PC-3 (cell line): ENCODE measurements around the gene PRXL2A. TPM values are rescaled to one million over a fixed set of nuclear protein-coding genes. Genes with fewer than 3 reads are reported as not detected.

Source experiments
- ATAC-seq: fragments of 200-7000 bp; cut with Tn5 transposase; 2 replicates; pipeline ENCODE4 v1.9.1; 2020; ENCODE audit warnings: mild to moderate bottlenecking, moderate library complexity
- BruUV-seq: library from RNA; stranded (reverse); fragments of 400-500 nt; replicated peaks from 2 replicates; lab custom pipeline; 2021; lab: Mats Ljungman, UMichigan
- CTCF ChIA-PET: fragments of 300-600 bp; sonication (Branson Sonifier 250); formaldehyde crosslinking; loops from one replicate; lab custom pipeline; 2022; ENCODE audit warnings: antibody characterized with exemption; lab: Charles Lee
- POLR2A ChIA-PET: fragments of 300-600 bp; sonication (Branson Sonifier 250); formaldehyde crosslinking; loops from one replicate; lab custom pipeline; 2022; ENCODE audit warnings: antibody characterized with exemption; ENCODE audit not compliant: unreplicated experiment; lab: Charles Lee
- DNase-seq: peaks from one replicate; pipeline ENCODE4 v3.0.0-alpha.2; 2015
- H2AFZ ChIP-seq: fragments of 300-600 bp; sonication (generic); 2 replicates; pipeline ENCODE4 v1.6.0; 2016; ENCODE audit warnings: antibody characterized with exemption, low read length
- H3F3A ChIP-seq: fragments of 300-600 bp; sonication (generic); one replicate; pipeline ENCODE4 v1.6.0; 2017; ENCODE audit warnings: antibody characterized with exemption, low read length, control low read depth, mild to moderate bottlenecking; ENCODE audit not compliant: unreplicated experiment
- H3K27ac ChIP-seq: fragments of 300-600 bp; sonication (generic); 2 replicates; pipeline ENCODE4 v1.5.1; 2016; ENCODE audit warnings: mild to moderate bottlenecking, low read length
- H3K27me3 ChIP-seq: fragments of 300-600 bp; sonication (generic); 2 replicates; pipeline ENCODE4 v1.6.1; 2016; ENCODE audit warnings: low read length, mixed read lengths
- H3K36me3 ChIP-seq: fragments of 300-600 bp; sonication (generic); 2 replicates; pipeline ENCODE4 v1.6.1; 2016; ENCODE audit warnings: low read depth, mixed run types, low read length, mixed read lengths
- H3K4me1 ChIP-seq: fragments of 300-600 bp; sonication (generic); 2 replicates; pipeline ENCODE4 v1.5.1; 2016; ENCODE audit warnings: low read length; ENCODE audit not compliant: insufficient read depth
- H3K4me2 ChIP-seq: fragments of 300-600 bp; sonication (generic); 2 replicates; pipeline ENCODE4 v1.6.0; 2016; ENCODE audit warnings: low read length
- H3K4me3 ChIP-seq: fragments of 300-600 bp; sonication (generic); 2 replicates; pipeline ENCODE4 v1.5.1; 2016; ENCODE audit warnings: mild to moderate bottlenecking, low read length, mixed read lengths
- H3K79me2 ChIP-seq: fragments of 300-600 bp; sonication (generic); 2 replicates; pipeline ENCODE4 v1.6.1; 2017; ENCODE audit warnings: low read length, mixed read lengths
- H3K9ac ChIP-seq: fragments of 300-600 bp; sonication (generic); 2 replicates; pipeline ENCODE4 v1.6.0; 2016; ENCODE audit warnings: mild to moderate bottlenecking, low read length
- H3K9me2 ChIP-seq: fragments of 300-600 bp; sonication (generic); replicated peaks from 2 replicates; pipeline ENCODE4 v1.6.1; 2016; ENCODE audit warnings: mixed run types, low read length, mixed read lengths
- H3K9me3 ChIP-seq: fragments of 300-600 bp; sonication (generic); 2 replicates; pipeline ENCODE4 v1.6.1; 2016; ENCODE audit warnings: low read length, mixed read lengths
- H4K20me1 ChIP-seq: fragments of 300-600 bp; sonication (generic); 2 replicates; pipeline ENCODE4 v1.6.1; 2016; ENCODE audit warnings: low read length, mixed read lengths
- EZH2 ChIP-seq: fragments of 300-600 bp; sonication (generic); IDR thresholded peaks from one replicate; pipeline ENCODE4 v1.6.1; 2017; ENCODE audit warnings: antibody characterized with exemption, mild to moderate bottlenecking, low read length; ENCODE audit not compliant: unreplicated experiment
- EZH2phosphoT487 ChIP-seq: fragments of 300-600 bp; sonication (generic); IDR thresholded peaks from 2 replicates; pipeline ENCODE4 v1.6.1; 2018; ENCODE audit warnings: mild to moderate bottlenecking, antibody characterized with exemption, low read length, borderline replicate concordance
- intact Hi-C: fragments of 100-400 bp; cut with micrococcal nuclease; formaldehyde crosslinking; loops from 2 replicates; pipeline ENCODE4 v1.9.0; 2023
- total RNA-seq: library from RNA; depleted of rRNA; stranded (reverse); fragments of >200 nt; gene quantifications from 2 replicates; pipeline ENCODE4 v1.2.3, GENCODE V29; 2014
- TF ChIP-seq, protein P1 (sequence below): fragments of 300-600 bp; sonication (generic); conservative IDR thresholded peaks from 2 replicates; pipeline ENCODE4 v1.5.1; 2017; ENCODE audit warnings: antibody characterized with exemption, low read depth, mild to moderate bottlenecking, low read length

PRXL2A gene
- total RNA-seq, 1 experiment from 2014 or later, result not detected

DNA sequence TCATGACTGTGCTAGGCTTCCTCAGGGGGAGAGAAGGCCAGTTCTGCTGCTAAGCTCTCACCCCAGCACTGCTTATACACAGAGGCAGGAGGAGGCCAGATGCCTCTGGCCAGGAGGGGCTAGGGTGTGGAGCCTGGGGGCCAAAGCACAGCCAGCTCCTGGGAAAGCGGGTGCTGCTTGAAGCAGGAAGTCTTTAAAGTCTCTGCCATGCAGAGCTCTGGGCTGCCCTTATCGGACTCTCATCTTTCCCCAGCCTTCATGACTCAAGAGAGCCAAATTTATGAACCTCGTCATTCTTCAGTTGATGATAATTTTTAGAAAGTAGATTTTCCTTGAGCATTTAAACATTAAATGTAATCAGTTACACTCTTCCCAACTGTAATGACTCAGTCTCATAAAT, 34.5 kb downstream of the PRXL2A start:
- Histone ChIP-seq H2AFZ (no peak overlapping the region), H4K20me1 (no peaks in the 10 kb centered on the region), H3K79me2 (no peaks in the 10 kb centered on the region), H3K4me3 (no peak overlapping the region), H3K27ac (no peak overlapping the region), H3K27me3 (no peaks in the 10 kb centered on the region), H3K9ac (no peak overlapping the region), H3K36me3 (no peaks in the 10 kb centered on the region), H3K9me3 (no peaks in the 10 kb centered on the region), H3F3A (no peaks in the 10 kb centered on the region), H3K4me2 (no peak overlapping the region), H3K9me2 (no peaks in the 10 kb centered on the region), H3K4me1 (no peaks in the 10 kb centered on the region)
- no TSS peak for BruUV-seq
- TF ChIP-seq EZH2phosphoT487 (no peak), EZH2 (no peak)
- TF ChIP-seq, protein P1, sequence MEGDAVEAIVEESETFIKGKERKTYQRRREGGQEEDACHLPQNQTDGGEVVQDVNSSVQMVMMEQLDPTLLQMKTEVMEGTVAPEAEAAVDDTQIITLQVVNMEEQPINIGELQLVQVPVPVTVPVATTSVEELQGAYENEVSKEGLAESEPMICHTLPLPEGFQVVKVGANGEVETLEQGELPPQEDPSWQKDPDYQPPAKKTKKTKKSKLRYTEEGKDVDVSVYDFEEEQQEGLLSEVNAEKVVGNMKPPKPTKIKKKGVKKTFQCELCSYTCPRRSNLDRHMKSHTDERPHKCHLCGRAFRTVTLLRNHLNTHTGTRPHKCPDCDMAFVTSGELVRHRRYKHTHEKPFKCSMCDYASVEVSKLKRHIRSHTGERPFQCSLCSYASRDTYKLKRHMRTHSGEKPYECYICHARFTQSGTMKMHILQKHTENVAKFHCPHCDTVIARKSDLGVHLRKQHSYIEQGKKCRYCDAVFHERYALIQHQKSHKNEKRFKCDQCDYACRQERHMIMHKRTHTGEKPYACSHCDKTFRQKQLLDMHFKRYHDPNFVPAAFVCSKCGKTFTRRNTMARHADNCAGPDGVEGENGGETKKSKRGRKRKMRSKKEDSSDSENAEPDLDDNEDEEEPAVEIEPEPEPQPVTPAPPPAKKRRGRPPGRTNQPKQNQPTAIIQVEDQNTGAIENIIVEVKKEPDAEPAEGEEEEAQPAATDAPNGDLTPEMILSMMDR, result no peak
- CTCF ChIA-PET, result no interaction called here
- intact Hi-C loops, result no loop called here
- no peak for ATAC-seq
- POLR2A ChIA-PET, result no interaction called here
- DNase-seq, result no peak

DNA sequence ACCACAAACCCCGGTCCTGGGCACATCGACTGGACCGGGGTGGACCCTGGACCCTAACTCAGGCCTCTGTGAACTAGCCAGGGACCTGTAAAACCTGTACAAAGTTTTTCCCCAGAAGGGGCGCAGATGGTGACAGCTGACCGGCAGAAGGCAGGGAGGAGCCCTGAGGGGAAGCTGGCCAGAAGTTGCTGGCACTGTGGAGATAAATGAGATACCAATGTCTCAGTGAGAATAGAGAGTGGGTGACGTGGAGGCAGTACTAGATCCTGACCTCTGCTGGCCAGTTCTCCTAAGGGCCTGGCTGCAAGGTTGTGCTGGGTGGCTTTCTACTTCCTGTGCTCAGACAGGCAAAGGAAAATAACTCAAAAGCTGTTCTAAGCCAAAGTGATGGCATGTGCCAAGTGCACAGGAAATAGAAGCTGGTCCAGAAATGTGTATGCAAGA, 35.2 kb downstream of the PRXL2A start:
- ChIA-PET CTCF (no interaction called here), POLR2A (no interaction called here)
- no peaks in the 10 kb centered on the region for H3K9me2 ChIP-seq
- DNase-seq (no peak), ATAC-seq (no peak)
- no peak overlapping the region for H3K4me2 ChIP-seq
- no peaks in the 10 kb centered on the region for H3K27me3 ChIP-seq
- no peaks in the 10 kb centered on the region for H3K4me1 ChIP-seq
- no peaks in the 10 kb centered on the region for H4K20me1 ChIP-seq
- no peaks in the 10 kb centered on the region for H3K9me3 ChIP-seq
- no peak overlapping the region for H2AFZ ChIP-seq
- H3K79me2 ChIP-seq, result no peaks in the 10 kb centered on the region
- no peak overlapping the region for H3K4me3 ChIP-seq
- intact Hi-C loops, result no loop called here
- no peak overlapping the region for H3K27ac ChIP-seq
- no TSS peak for BruUV-seq
- no peaks in the 10 kb centered on the region for H3K36me3 ChIP-seq
- H3F3A ChIP-seq, result no peaks in the 10 kb centered on the region
- no peak overlapping the region for H3K9ac ChIP-seq
- TF ChIP-seq EZH2, result no peak
- TF ChIP-seq EZH2phosphoT487, result no peak
- TF ChIP-seq, protein P1, result no peak

DNA sequence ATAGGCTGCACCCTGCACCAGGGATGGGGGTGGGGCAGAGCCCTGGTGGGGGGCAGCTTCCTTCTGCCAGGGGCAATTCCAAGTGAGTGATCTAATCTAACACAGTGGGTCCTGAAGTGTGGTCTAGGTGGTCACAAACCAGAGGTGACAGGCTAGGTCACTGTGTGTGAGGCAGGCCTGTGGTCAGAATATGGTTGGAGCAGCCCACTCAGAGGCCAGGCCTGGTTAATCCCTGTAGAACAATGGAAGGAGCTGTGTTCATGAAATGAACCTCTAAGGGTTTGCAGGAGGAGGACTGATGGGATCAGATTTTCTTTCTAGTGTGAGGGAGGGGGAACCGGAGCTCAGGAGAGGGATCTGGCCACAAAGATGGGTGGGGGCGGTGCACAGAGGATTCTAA, 35.8 kb downstream of the PRXL2A start:
- ChIA-PET POLR2A (no interaction called here), CTCF (no interaction called here)
- Histone ChIP-seq H3K4me2 (no peak overlapping the region), H3K27me3 (no peaks in the 10 kb centered on the region), H3K36me3 (no peaks in the 10 kb centered on the region), H2AFZ (no peak overlapping the region), H3F3A (no peaks in the 10 kb centered on the region), H3K9me3 (no peaks in the 10 kb centered on the region), H4K20me1 (no peaks in the 10 kb centered on the region), H3K9me2 (no peaks in the 10 kb centered on the region), H3K9ac (no peak overlapping the region), H3K4me1 (no peaks in the 10 kb centered on the region), H3K4me3 (no peak overlapping the region), H3K27ac (no peak overlapping the region), H3K79me2 (no peaks in the 10 kb centered on the region)
- no TSS peak for BruUV-seq
- DNase-seq (no peak), ATAC-seq (no peak)
- TF ChIP-seq, protein P1, result no peak
- TF ChIP-seq EZH2 (no peak), EZH2phosphoT487 (no peak)
- intact Hi-C loops, result no loop called here
